ENCODE data around the gene DOP1A. TPM values are rescaled to one million over a fixed set of nuclear protein-coding genes. Genes with fewer than 3 reads are reported as not detected.

The DOP1A gene
- total RNA-seq, 1 experiment from 2014 or later, result 17.0 TPM

GRCh38 chr6:83153883-83154521 lies 86.5 kb downstream of the DOP1A start:
- Histone ChIP-seq H4K8ac (replicated peaks; ENCODE audit: insufficient read length, low read depth, low read length) (no peak overlapping the region), H3K23me2 (ENCODE audit: insufficient read length, low read depth, low read length, poor library complexity, severe bottlenecking) (no peaks in the 10 kb centered on the region), H3K18ac (ENCODE audit: insufficient read length, low read depth, low read length) (no peak overlapping the region), H2AK5ac (ENCODE audit: insufficient read length, low read length) (no peak overlapping the region), H3K27me3 (ENCODE audit: insufficient read depth, low read length) (no peaks in the 10 kb centered on the region; the same call in 1 of the 2 replicates), H2BK120ac (ENCODE audit: low read depth, low read length, poor library complexity, severe bottlenecking) (no peak overlapping the region), H3K23ac (ENCODE audit: insufficient read length, low read depth, low read length) (no peak overlapping the region), H4K5ac (ENCODE audit: insufficient read length, low read depth, low read length) (no peak overlapping the region), H2BK20ac (ENCODE audit: low read depth, low read length, poor library complexity, severe bottlenecking) (no peak overlapping the region), H3K14ac (ENCODE audit: insufficient read depth, low read length) (no peak overlapping the region), H2AFZ (ENCODE audit: low read length) (no peak overlapping the region), H3T11ph (ENCODE audit: low read length) (no peak overlapping the region), H3K9ac (ENCODE audit: extremely low read depth, insufficient read length, low read length) (no peak overlapping the region), H2BK12ac (ENCODE audit: insufficient read length, low read depth, low read length) (no peak overlapping the region), H3K27ac (ENCODE audit: insufficient read length, low read depth, low read length) (no peak overlapping the region), H4K91ac (ENCODE audit: insufficient read length, low read depth, low read length) (no peak overlapping the region), H3K56ac (ENCODE audit: insufficient read length, low read depth, low read length) (no peak overlapping the region), H3K79me1 (ENCODE audit: insufficient read depth, low read depth, low read length, poor library complexity, severe bottlenecking) (no peaks in the 10 kb centered on the region), H2BK15ac (ENCODE audit: low read depth, low read length) (no peak overlapping the region), H3K4me1 (ENCODE audit: insufficient read depth, low read length) (no peaks in the 10 kb centered on the region), H3K9me3 (ENCODE audit: control insufficient read depth, low read depth, low read length) (no peaks in the 10 kb centered on the region), H2BK5ac (ENCODE audit: insufficient read length, low read length) (no peak overlapping the region), H4K20me1 (ENCODE audit: control insufficient read depth, insufficient read depth, insufficient read length) (no peaks in the 10 kb centered on the region), H3K79me2 (ENCODE audit: insufficient read depth, low read length) (no peaks in the 10 kb centered on the region), H3K4ac (ENCODE audit: low read depth, low read length) (no peak overlapping the region), H3K4me2 (ENCODE audit: insufficient read depth, insufficient read length, low read length) (no peak overlapping the region)
- no peak for TF ChIP-seq CTCF (conservative IDR thresholded peaks at IDR 0.05)
- DNase-seq, result no peak
- H3K4me1 Mint-ChIP-seq, result no peaks in the 10 kb centered on the region; a peak in 1 of 4 replicates
- no peaks in the 10 kb centered on the region for H3K9me3 Mint-ChIP-seq
- H3K27ac Mint-ChIP-seq, result no peak overlapping the region
- no CpG with 5 or more reads among the region's 4 CpGs for WGBS (ENCODE audit: extremely low coverage, insufficient read length, low lambda C conversion rate)
- H3K4me3 Mint-ChIP-seq, result no peak overlapping the region
- peaks cover 4 to 36% (median 15%) of the 10 kb centered on the region in 3 experiments; a peak in 5 of 7 replicates for H3K36me3 Mint-ChIP-seq (ENCODE audit: insufficient read depth in 1 of 3, low read depth in 3 of 3)
- H3K27me3 Mint-ChIP-seq (ENCODE audit: low read depth), result no peaks in the 10 kb centered on the region

Data from H9 (cell line).